Keratinocyte (primary cell): ENCODE results near the gene HMGB2. TPM values are rescaled to one million over a fixed set of nuclear protein-coding genes. Genes with fewer than 3 reads are reported as not detected.

Source experiments
- DNase-seq: peaks from one replicate; pipeline ENCODE4 v3.0.0-alpha.2; 2011; ENCODE audit warnings: low read depth, missing footprints, low spot score
- FAIRE-seq: peaks from 2 replicates; lab custom pipeline; 2011; peaks lifted over from hg19 to GRCh38; lab: Jason Lieb, UNC
- H2AFZ ChIP-seq: 2 replicates; pipeline ENCODE4 v1.6.0; 2012; ENCODE audit warnings: low read length, control low read depth, inconsistent platforms; ENCODE audit not compliant: control insufficient read depth
- H3K27ac ChIP-seq: 2 replicates; pipeline ENCODE4 v1.5.1; 2011; ENCODE audit warnings: low read length; ENCODE audit not compliant: control insufficient read depth, insufficient read depth
- H3K27me3 ChIP-seq: 3 replicates; pipeline ENCODE4 v1.6.0; 2011; ENCODE audit warnings: low read length; ENCODE audit not compliant: control insufficient read depth, insufficient read depth; ENCODE audit errors: extremely low read depth
- H3K36me3 ChIP-seq, 2 experiments: 2 replicates in 1 of 2; 3 replicates in 1 of 2; pipeline ENCODE4 v1.5.1; 2011; ENCODE audit warnings: low read length in 2 of 2, mild to moderate bottlenecking in 1 of 2; ENCODE audit not compliant: control insufficient read depth in 2 of 2, insufficient read depth in 2 of 2; ENCODE audit errors: extremely low read depth in 1 of 2
- H3K4me1 ChIP-seq: 3 replicates; pipeline ENCODE4 v1.5.1; 2011; ENCODE audit warnings: low read length; ENCODE audit not compliant: control insufficient read depth, insufficient read depth; ENCODE audit errors: extremely low read depth
- H3K4me2 ChIP-seq: 3 replicates; pipeline ENCODE4 v1.6.0; 2011; ENCODE audit warnings: low read depth, low read length; ENCODE audit not compliant: control insufficient read depth, insufficient read depth; ENCODE audit errors: extremely low read depth
- H3K4me3 ChIP-seq, 3 experiments: fragments of 200-600 bp in 1 of 3; sonication (generic) in 1 of 3; 2 replicates in 2 of 3; 3 replicates in 1 of 3; pipeline ENCODE4 v1.5.1; 2011 to 2016; ENCODE audit warnings: low read length in 3 of 3, mild to moderate bottlenecking in 3 of 3, control low read depth in 2 of 3, inconsistent platforms in 1 of 3, low read depth in 1 of 3, mixed read lengths in 1 of 3, mixed run types in 1 of 3, moderate library complexity in 1 of 3; ENCODE audit not compliant: control insufficient read depth in 2 of 3, insufficient read depth in 2 of 3; ENCODE audit errors: extremely low read depth in 1 of 3
- H3K79me2 ChIP-seq: 2 replicates; pipeline ENCODE4 v1.6.0; 2012; ENCODE audit warnings: low read length; ENCODE audit not compliant: control insufficient read depth, insufficient read depth
- H3K9ac ChIP-seq: 3 replicates; pipeline ENCODE4 v1.6.0; 2011; ENCODE audit warnings: low read length; ENCODE audit not compliant: control insufficient read depth, insufficient read depth; ENCODE audit errors: extremely low read depth
- H3K9me1 ChIP-seq: 3 replicates; pipeline ENCODE4 v1.6.0; 2011; ENCODE audit warnings: low read length; ENCODE audit not compliant: control insufficient read depth, insufficient read depth; ENCODE audit errors: extremely low read depth
- H3K9me3 ChIP-seq: 2 replicates; pipeline ENCODE4 v1.5.1; 2012; ENCODE audit warnings: low read depth, low read length; ENCODE audit not compliant: control insufficient read depth
- H4K20me1 ChIP-seq: 3 replicates; pipeline ENCODE4 v1.6.0; 2011; ENCODE audit warnings: low read length; ENCODE audit not compliant: control insufficient read depth, insufficient read depth; ENCODE audit errors: extremely low read depth
- EZH2 ChIP-seq: IDR thresholded peaks from one replicate; pipeline ENCODE4 v1.6.1; 2012; ENCODE audit warnings: inconsistent platforms, mild to moderate bottlenecking, low read length, moderate library complexity
- dilution Hi-C: fragments of 300-500 bp; cut with MboI; formaldehyde crosslinking; loops from one replicate; pipeline ENCODE4 v1.7.0; 2020; ENCODE audit warnings: low sequenced_read_pairs; ENCODE audit not compliant: extremely low pct_ligation_motif_present
- polyA plus RNA-seq, 5 experiments: library from polyadenylated mRNA; depleted of rRNA in 3 of 5; stranded (reverse) in 3 of 5; stranded (forward) in 1 of 5; unstranded in 1 of 5; fragments of >200 nt; gene quantifications; 1 replicate in 1 of 5; 2 replicates in 3 of 5; 3 replicates in 1 of 5; pipeline versions ENCODE4 v1.2.1 to v1.2.3, GENCODE V29; 2011 to 2012; ENCODE audit warnings: missing spikeins in 2 of 5, low read depth in 1 of 5, low replicate concordance in 1 of 5
- TF ChIP-seq, protein P1 (sequence below), 3 experiments: IDR thresholded peaks in 1 of 3; conservative IDR thresholded peaks in 1 of 3; optimal IDR thresholded peaks in 1 of 3; 2 replicates in 2 of 3; 3 replicates in 1 of 3; pipeline versions ENCODE3 to v1.5.1; 2011; ENCODE audit warnings: low read length in 3 of 3, mild to moderate bottlenecking in 3 of 3, moderate library complexity in 2 of 3, control low read depth in 1 of 3, inconsistent platforms in 1 of 3; ENCODE audit not compliant: insufficient read depth in 2 of 3; ENCODE audit errors: extremely low read depth in 1 of 3

Gene HMGB2
- polyA plus RNA-seq, 1 donor (not counting 4 experiments of a cell fraction or from before 2014, with no cell fraction given) = 55.9 TPM

DNA sequence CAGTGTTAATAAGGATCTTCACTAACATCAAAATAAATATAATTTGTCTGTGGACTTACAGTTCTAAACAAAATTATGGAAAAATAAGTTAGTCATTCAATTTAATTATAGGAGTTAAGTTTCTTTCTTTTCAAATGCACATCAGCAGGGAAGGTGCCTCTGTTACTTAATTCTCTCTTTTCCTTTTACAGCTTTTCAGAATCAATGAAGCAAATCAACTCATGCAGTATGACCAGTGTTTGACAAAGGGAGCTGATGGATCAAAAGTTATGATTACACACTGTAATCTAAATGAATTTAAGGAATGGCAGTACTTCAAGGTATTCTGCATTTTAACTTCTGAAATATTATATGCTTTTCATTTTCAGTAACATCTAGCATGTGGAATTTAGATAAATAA, 15.9 kb downstream of the HMGB2 start:
- FAIRE-seq (no peak), DNase-seq (no peak)
- dilution Hi-C loops = no loop called here
- Histone ChIP-seq H3K9me3 (no peaks in the 10 kb centered on the region), H3K36me3 (peaks cover 0 to 2% of the 10 kb centered on the region in 2 experiments), H3K9me1 (no peaks in the 10 kb centered on the region), H4K20me1 (no peaks in the 10 kb centered on the region), H3K4me2 (no peak overlapping the region), H3K4me3 (no peak overlapping the region), H3K9ac (no peak overlapping the region), H3K4me1 (peaks cover 14% of the 10 kb centered on the region), H3K79me2 (no peaks in the 10 kb centered on the region), H2AFZ (no peak overlapping the region), H3K27me3 (no peaks in the 10 kb centered on the region), H3K27ac (no peak overlapping the region)
- TF ChIP-seq EZH2 = no peak
- TF ChIP-seq, protein P1, sequence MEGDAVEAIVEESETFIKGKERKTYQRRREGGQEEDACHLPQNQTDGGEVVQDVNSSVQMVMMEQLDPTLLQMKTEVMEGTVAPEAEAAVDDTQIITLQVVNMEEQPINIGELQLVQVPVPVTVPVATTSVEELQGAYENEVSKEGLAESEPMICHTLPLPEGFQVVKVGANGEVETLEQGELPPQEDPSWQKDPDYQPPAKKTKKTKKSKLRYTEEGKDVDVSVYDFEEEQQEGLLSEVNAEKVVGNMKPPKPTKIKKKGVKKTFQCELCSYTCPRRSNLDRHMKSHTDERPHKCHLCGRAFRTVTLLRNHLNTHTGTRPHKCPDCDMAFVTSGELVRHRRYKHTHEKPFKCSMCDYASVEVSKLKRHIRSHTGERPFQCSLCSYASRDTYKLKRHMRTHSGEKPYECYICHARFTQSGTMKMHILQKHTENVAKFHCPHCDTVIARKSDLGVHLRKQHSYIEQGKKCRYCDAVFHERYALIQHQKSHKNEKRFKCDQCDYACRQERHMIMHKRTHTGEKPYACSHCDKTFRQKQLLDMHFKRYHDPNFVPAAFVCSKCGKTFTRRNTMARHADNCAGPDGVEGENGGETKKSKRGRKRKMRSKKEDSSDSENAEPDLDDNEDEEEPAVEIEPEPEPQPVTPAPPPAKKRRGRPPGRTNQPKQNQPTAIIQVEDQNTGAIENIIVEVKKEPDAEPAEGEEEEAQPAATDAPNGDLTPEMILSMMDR (optimal IDR thresholded peaks at IDR 0.05 in 1 of 3, IDR thresholded peaks at IDR 0.05 in 1 of 3, conservative IDR thresholded peaks at IDR 0.05 in 1 of 3; ENCODE audit: extremely low read depth in 1 of 3, insufficient read depth in 2 of 3, low read length in 3 of 3) = no peak

DNA sequence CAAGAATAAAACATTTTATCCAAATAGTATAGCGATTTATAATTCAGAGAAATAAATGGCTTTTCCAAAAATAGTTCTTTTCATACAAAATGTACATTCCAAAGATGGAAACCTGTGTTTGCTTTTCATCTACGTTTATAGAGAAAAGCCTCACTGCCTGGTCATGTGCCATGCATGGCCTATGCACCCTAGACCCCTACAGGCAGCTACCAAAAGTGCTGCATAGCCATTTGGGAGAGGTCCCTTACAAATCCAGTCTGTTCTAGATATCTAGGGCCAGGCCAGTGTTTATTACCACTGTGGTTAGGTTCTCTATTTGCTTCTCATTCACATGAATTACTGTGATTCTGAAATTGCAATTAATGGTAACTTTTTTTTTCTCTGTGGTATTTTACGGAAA, 17.2 kb downstream of the HMGB2 start:
- Histone ChIP-seq H3K27me3 (no peaks in the 10 kb centered on the region), H3K9ac (no peak overlapping the region), H3K9me1 (no peaks in the 10 kb centered on the region), H3K4me2 (no peak overlapping the region), H4K20me1 (no peaks in the 10 kb centered on the region), H3K9me3 (no peaks in the 10 kb centered on the region), H3K4me3 (no peak overlapping the region), H3K79me2 (no peaks in the 10 kb centered on the region), H3K36me3 (peaks cover 3% of the 10 kb centered on the region in 2 experiments), H3K27ac (no peak overlapping the region), H3K4me1 (peaks cover 14% of the 10 kb centered on the region), H2AFZ (no peak overlapping the region)
- dilution Hi-C loops = no loop called here
- DNase-seq = no peak
- no peak for TF ChIP-seq EZH2
- TF ChIP-seq, protein P1 (optimal IDR thresholded peaks at IDR 0.05 in 1 of 3, IDR thresholded peaks at IDR 0.05 in 1 of 3, conservative IDR thresholded peaks at IDR 0.05 in 1 of 3; ENCODE audit: extremely low read depth in 1 of 3, insufficient read depth in 2 of 3, low read length in 3 of 3) = peak in 1 of 3 experiments; percentile 29
- no peak for FAIRE-seq
